Measurements from ENCODE around the gene RNF115. TPM values are rescaled to one million over a fixed set of nuclear protein-coding genes. Genes with fewer than 3 reads are reported as not detected.
"Not testable (repeated sequence)": the region's sequence is repeated elsewhere in the genome, so short reads cannot be mapped to it uniquely, and the experiment has no call there.

The RNF115 gene
- total RNA-seq, 2 donors from 2014 or later: 17.7 to 19.3 TPM

- Histone ChIP-seq H3K9ac (ENCODE audit: extremely low read depth, low read length, poor library complexity, severe bottlenecking) (peak overlapping the region; percentile 66), H3K4me3 (ENCODE audit: low read length) (peak overlapping the region; percentile 60), H3K36me3 (ENCODE audit: control insufficient read depth, insufficient read depth, low read length) (peaks cover 51% of the 10 kb centered on the region), H3K9me3 (ENCODE audit: control insufficient read depth, low read length) (peaks cover 44% of the 10 kb centered on the region)
- Mint-ChIP-seq H3K36me3 (ENCODE audit: low read depth) (peaks cover 69% of the 10 kb centered on the region), H3K27ac (peak overlapping the region; percentile 70), H3K4me3 (peak overlapping the region; percentile 26), H3K9me3 (peaks cover 56% of the 10 kb centered on the region)
- not testable (repeated sequence) for H3K27ac ChIP-seq (ENCODE audit: low read depth, low read length); H3K4me1 ChIP-seq (ENCODE audit: control insufficient read depth, insufficient read depth, low read length); H3K27me3 Mint-ChIP-seq (ENCODE audit: insufficient read depth); H3K27me3 ChIP-seq (ENCODE audit: control insufficient read depth, insufficient read depth, low read length, poor library complexity, severe bottlenecking); DNase-seq; H3K4me1 Mint-ChIP-seq
- no CpG with 5 or more reads among the region's 5 CpGs for WGBS, 2 experiments (ENCODE audit: insufficient coverage in 1 of 2, insufficient read length in 1 of 2)
Observed at GRCh38 chr1:145765585-145766360, 58.1 kb downstream of the RNF115 start.

GRCh38 chr1:145765127-145765526 is 58.8 kb downstream of the RNF115 start:
- Histone ChIP-seq H3K9me3 (ENCODE audit: control insufficient read depth, low read length) (peaks cover 50% of the 10 kb centered on the region), H3K9ac (ENCODE audit: extremely low read depth, low read length, poor library complexity, severe bottlenecking) (peak overlapping the region; percentile 66), H3K4me3 (ENCODE audit: low read length) (peak overlapping the region; percentile 60), H3K36me3 (ENCODE audit: control insufficient read depth, insufficient read depth, low read length) (peaks cover 51% of the 10 kb centered on the region)
- not testable (repeated sequence) for H3K4me1 Mint-ChIP-seq; H3K4me1 ChIP-seq (ENCODE audit: control insufficient read depth, insufficient read depth, low read length); H3K27me3 ChIP-seq (ENCODE audit: control insufficient read depth, insufficient read depth, low read length, poor library complexity, severe bottlenecking); H3K4me3 Mint-ChIP-seq; H3K27ac ChIP-seq (ENCODE audit: low read depth, low read length); DNase-seq; H3K27me3 Mint-ChIP-seq (ENCODE audit: insufficient read depth); H3K27ac Mint-ChIP-seq
- peaks cover 69% of the 10 kb centered on the region for H3K36me3 Mint-ChIP-seq (ENCODE audit: low read depth)
- peaks cover 62% of the 10 kb centered on the region for H3K9me3 Mint-ChIP-seq
- WGBS, 2 experiments (ENCODE audit: insufficient coverage in 1 of 2, insufficient read length in 1 of 2): no CpG with 5 or more reads among the region's 3 CpGs

- not testable (repeated sequence) for H3K4me1 Mint-ChIP-seq; DNase-seq; H3K4me1 ChIP-seq (ENCODE audit: control insufficient read depth, insufficient read depth, low read length); H3K27ac ChIP-seq (ENCODE audit: low read depth, low read length); H3K4me3 ChIP-seq (ENCODE audit: low read length); H3K27me3 ChIP-seq (ENCODE audit: control insufficient read depth, insufficient read depth, low read length, poor library complexity, severe bottlenecking); H3K27me3 Mint-ChIP-seq (ENCODE audit: insufficient read depth); H3K9ac ChIP-seq (ENCODE audit: extremely low read depth, low read length, poor library complexity, severe bottlenecking); H3K4me3 Mint-ChIP-seq
- H3K36me3 Mint-ChIP-seq (ENCODE audit: low read depth): peaks cover 74% of the 10 kb centered on the region
- H3K9me3 Mint-ChIP-seq: peaks cover 69% of the 10 kb centered on the region
- WGBS, 2 experiments (ENCODE audit: insufficient coverage in 1 of 2, insufficient read length in 1 of 2): 90 to 94% methylated on average over 17 to 52 of the region's 52 CpGs
- Histone ChIP-seq H3K36me3 (ENCODE audit: control insufficient read depth, insufficient read depth, low read length) (peaks cover 52% of the 10 kb centered on the region), H3K9me3 (ENCODE audit: control insufficient read depth, low read length) (peaks cover 58% of the 10 kb centered on the region)
- H3K27ac Mint-ChIP-seq: peak overlapping the region; percentile 75
Observed at GRCh38 chr1:145764231-145764940, 59.5 kb downstream of the RNF115 start.

GRCh38 chr1:145762001-145762400 is 61.9 kb downstream of the RNF115 start:
- not testable (repeated sequence) for H3K9ac ChIP-seq (ENCODE audit: extremely low read depth, low read length, poor library complexity, severe bottlenecking); H3K4me1 Mint-ChIP-seq; H3K27ac Mint-ChIP-seq; H3K4me3 Mint-ChIP-seq; H3K27ac ChIP-seq (ENCODE audit: low read depth, low read length); H3K27me3 Mint-ChIP-seq (ENCODE audit: insufficient read depth); H3K4me1 ChIP-seq (ENCODE audit: control insufficient read depth, insufficient read depth, low read length); H3K27me3 ChIP-seq (ENCODE audit: control insufficient read depth, insufficient read depth, low read length, poor library complexity, severe bottlenecking); DNase-seq
- Histone ChIP-seq H3K4me3 (ENCODE audit: low read length) (peak overlapping the region; percentile 70), H3K9me3 (ENCODE audit: control insufficient read depth, low read length) (peaks cover 48% of the 10 kb centered on the region), H3K36me3 (ENCODE audit: control insufficient read depth, insufficient read depth, low read length) (peaks cover 64% of the 10 kb centered on the region)
- WGBS, 2 experiments (ENCODE audit: insufficient coverage in 1 of 2, insufficient read length in 1 of 2): 95 to 100% methylated on average over 2 of the region's 2 CpGs
- H3K9me3 Mint-ChIP-seq: peaks cover 56% of the 10 kb centered on the region
- H3K36me3 Mint-ChIP-seq (ENCODE audit: low read depth): peaks cover 79% of the 10 kb centered on the region

GRCh38 chr1:145761498-145761897 is 62.4 kb downstream of the RNF115 start:
- not testable (repeated sequence) for H3K27ac Mint-ChIP-seq; H3K27me3 ChIP-seq (ENCODE audit: control insufficient read depth, insufficient read depth, low read length, poor library complexity, severe bottlenecking); H3K9ac ChIP-seq (ENCODE audit: extremely low read depth, low read length, poor library complexity, severe bottlenecking); DNase-seq; H3K27me3 Mint-ChIP-seq (ENCODE audit: insufficient read depth); H3K4me1 Mint-ChIP-seq; H3K4me3 Mint-ChIP-seq; H3K4me1 ChIP-seq (ENCODE audit: control insufficient read depth, insufficient read depth, low read length); H3K27ac ChIP-seq (ENCODE audit: low read depth, low read length)
- peaks cover 56% of the 10 kb centered on the region for H3K9me3 Mint-ChIP-seq
- Histone ChIP-seq H3K36me3 (ENCODE audit: control insufficient read depth, insufficient read depth, low read length) (peaks cover 67% of the 10 kb centered on the region), H3K9me3 (ENCODE audit: control insufficient read depth, low read length) (peaks cover 48% of the 10 kb centered on the region), H3K4me3 (ENCODE audit: low read length) (peak overlapping the region; percentile 70)
- 96% methylated on average over 11 of the region's 11 CpGs for WGBS, 2 experiments (ENCODE audit: insufficient coverage in 1 of 2, insufficient read length in 1 of 2)
- peaks cover 84% of the 10 kb centered on the region for H3K36me3 Mint-ChIP-seq (ENCODE audit: low read depth)

GRCh38 chr1:145760395-145760949 is 63.4 kb downstream of the RNF115 start:
- not testable (repeated sequence) for H3K27me3 ChIP-seq (ENCODE audit: control insufficient read depth, insufficient read depth, low read length, poor library complexity, severe bottlenecking); H3K27me3 Mint-ChIP-seq (ENCODE audit: insufficient read depth); H3K4me1 ChIP-seq (ENCODE audit: control insufficient read depth, insufficient read depth, low read length); H3K27ac ChIP-seq (ENCODE audit: low read depth, low read length); H3K4me3 Mint-ChIP-seq; H3K9ac ChIP-seq (ENCODE audit: extremely low read depth, low read length, poor library complexity, severe bottlenecking); DNase-seq; H3K4me1 Mint-ChIP-seq; H3K27ac Mint-ChIP-seq
- Histone ChIP-seq H3K36me3 (ENCODE audit: control insufficient read depth, insufficient read depth, low read length) (peaks cover 73% of the 10 kb centered on the region), H3K9me3 (ENCODE audit: control insufficient read depth, low read length) (peaks cover 48% of the 10 kb centered on the region), H3K4me3 (ENCODE audit: low read length) (peak overlapping the region; percentile 70)
- 98 to 100% methylated on average over 3 to 4 of the region's 4 CpGs for WGBS, 2 experiments (ENCODE audit: insufficient coverage in 1 of 2, insufficient read length in 1 of 2)
- Mint-ChIP-seq H3K9me3 (peaks cover 48% of the 10 kb centered on the region), H3K36me3 (ENCODE audit: low read depth) (peaks cover 84% of the 10 kb centered on the region)
